Measurements from ENCODE around the gene EYA3. TPM values are rescaled to one million over a fixed set of nuclear protein-coding genes. Genes with fewer than 3 reads are reported as not detected.

EYA3 gene
- total and polyA plus RNA-seq, 2 of the 8 experiments (the other 6 are each of a cell fraction or from before 2014, with no cell fraction given), result 15.0 to 33.9 TPM

DNA sequence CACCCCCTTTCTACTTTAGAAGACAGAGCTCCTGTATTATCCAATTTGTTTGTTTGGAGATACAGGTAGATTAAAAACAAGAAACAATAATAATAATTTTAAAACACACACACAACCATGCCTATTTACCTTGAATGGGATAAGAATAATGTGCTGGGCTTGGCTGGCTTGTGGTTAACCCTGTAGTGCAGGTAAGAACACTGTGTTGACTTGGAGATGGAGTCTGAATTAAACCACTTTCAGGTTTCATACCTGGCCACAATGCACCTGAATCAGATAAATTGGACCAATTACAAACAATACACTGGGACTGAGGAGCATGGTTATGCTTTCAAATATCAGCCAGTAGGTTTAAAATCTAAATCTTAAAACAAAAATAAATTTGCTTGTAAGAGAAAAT is 60.8 kb downstream of the EYA3 start:
- ChIA-PET CTCF (ENCODE audit: partially characterized antibody) (no interaction called here), POLR2A (ENCODE audit: partially characterized antibody) (no interaction called here)
- no peak overlapping the region for H2BK20ac ChIP-seq (ENCODE audit: low read length)
- H3K36me3 ChIP-seq (ENCODE audit: control insufficient read depth in 2 of 4, insufficient read depth in 4 of 4, low read length in 3 of 4), result no peaks in the 10 kb centered on the region
- no peak overlapping the region for H3K14ac ChIP-seq (ENCODE audit: insufficient read length)
- H3K27ac ChIP-seq (ENCODE audit: low read depth, low read length), result no peak overlapping the region
- no peaks in the 10 kb centered on the region for H3K27me3 ChIP-seq (replicated peaks in 1 of 4; ENCODE audit: control insufficient read depth in 3 of 4, extremely low read depth in 1 of 4, insufficient read depth in 3 of 4, low read length in 3 of 4)
- H3K4me3 ChIP-seq (ENCODE audit: extremely low read depth in 1 of 4, insufficient read depth in 2 of 4, low read depth in 3 of 4, low read length in 4 of 4), result no peak overlapping the region
- H2BK120ac ChIP-seq (replicated peaks; ENCODE audit: low read depth, low read length), result no peak overlapping the region
- H4K20me1 ChIP-seq (replicated peaks in 1 of 2; ENCODE audit: control insufficient read depth in 1 of 2, insufficient read depth in 2 of 2, low read length in 2 of 2), result peaks cover 0 to 2% of the 10 kb centered on the region in 2 experiments
- no peaks in the 10 kb centered on the region for H3K4me1 ChIP-seq (replicated peaks in 1 of 4; ENCODE audit: control insufficient read depth in 3 of 4, insufficient read depth in 4 of 4, low read length in 3 of 4)
- no peak overlapping the region for H3K23ac ChIP-seq (ENCODE audit: insufficient read length)
- no peaks in the 10 kb centered on the region for H3K79me1 ChIP-seq (ENCODE audit: low read depth, low read length)
- H3K23me2 ChIP-seq (ENCODE audit: low read depth, low read length), result no peaks in the 10 kb centered on the region
- no peak overlapping the region for H4K91ac ChIP-seq (replicated peaks; ENCODE audit: insufficient read length, low read length)
- H4K5ac ChIP-seq (ENCODE audit: insufficient read length, low read depth, low read length), result no peak overlapping the region
- DNase-seq (ENCODE audit: low read depth in 1 of 2, low spot score in 2 of 2) (no peak), FAIRE-seq (no peak)
- no peak overlapping the region for H2BK12ac ChIP-seq (ENCODE audit: low read depth, low read length)
- H2AK5ac ChIP-seq (ENCODE audit: low read depth, low read length), result no peak overlapping the region
- no peak overlapping the region for H4K8ac ChIP-seq (ENCODE audit: extremely low read depth, insufficient read depth, low read length)
- H2BK5ac ChIP-seq (ENCODE audit: low read depth, low read length), result no peak overlapping the region
- no peaks in the 10 kb centered on the region for H3K9me3 ChIP-seq (ENCODE audit: insufficient read depth in 2 of 2, low read depth in 1 of 2, low read length in 1 of 2)
- H2AFZ ChIP-seq (ENCODE audit: low read length), result no peak overlapping the region
- H3K18ac ChIP-seq (ENCODE audit: extremely low read depth, low read length), result no peak overlapping the region
- H3K9ac ChIP-seq (replicated peaks in 1 of 4; ENCODE audit: extremely low read depth in 1 of 4, low read depth in 3 of 4, low read length in 3 of 4), result no peak overlapping the region
- no peak overlapping the region for H3K4ac ChIP-seq (replicated peaks; ENCODE audit: insufficient read length, low read depth, low read length)
- H3K56ac ChIP-seq (replicated peaks; ENCODE audit: insufficient read length, low read depth, low read length), result no peak overlapping the region
- TF ChIP-seq SAP30 (IDR thresholded peaks at IDR 0.05; ENCODE audit: insufficient read depth, insufficient replicate concordance, low read length), result no peak
- H2BK15ac ChIP-seq (ENCODE audit: low read length), result no peak overlapping the region
- no peaks in the 10 kb centered on the region for H3K79me2 ChIP-seq (ENCODE audit: control insufficient read depth in 1 of 2, insufficient read depth in 2 of 2, low read length in 2 of 2)
- no peak overlapping the region for H3K4me2 ChIP-seq (ENCODE audit: insufficient read depth in 1 of 2, low read depth in 2 of 2, low read length in 2 of 2)

All from H1 (cell line).